CD14-positive monocyte (primary cell): ENCODE results near the gene TSPAN15. TPM values are rescaled to one million over a fixed set of nuclear protein-coding genes. Genes with fewer than 3 reads are reported as not detected.

Source experiments
- DNase-seq, 3 donors: peaks; one replicate each; pipeline ENCODE4 v3.0.0-alpha.2; 2011 to 2022
- H2AFZ ChIP-seq: 2 replicates; pipeline ENCODE4 v1.6.0; 2012; ENCODE audit warnings: mild to moderate bottlenecking, low read depth, low read length, inconsistent platforms; ENCODE audit not compliant: insufficient read depth, poor library complexity, severe bottlenecking
- H3K27ac ChIP-seq, 2 donors: 1 replicate in 1 of 2; 2 replicates in 1 of 2; pipeline ENCODE4 v1.5.1; 2012 to 2013; ENCODE audit warnings: low read length in 2 of 2, control low read depth in 1 of 2, inconsistent platforms in 1 of 2, low read depth in 1 of 2, mild to moderate bottlenecking in 1 of 2
- H3K27me3 ChIP-seq, 2 donors: one replicate each; pipeline versions ENCODE4 v1.6.0 to v1.6.1; 2011 to 2013; ENCODE audit warnings: low read length in 2 of 2; ENCODE audit not compliant: control insufficient read depth in 2 of 2, insufficient read depth in 2 of 2
- H3K36me3 ChIP-seq, 2 donors: replicated peaks in 1 of 2; 1 replicate in 1 of 2; 2 replicates in 1 of 2; pipeline versions ENCODE4 v1.5.1 to v1.6.1; 2012 to 2013; ENCODE audit warnings: low read length in 2 of 2, control low read depth in 1 of 2, inconsistent platforms in 1 of 2, mild to moderate bottlenecking in 1 of 2; ENCODE audit not compliant: insufficient read depth in 2 of 2, control insufficient read depth in 1 of 2
- H3K4me1 ChIP-seq, 2 donors: 1 replicate in 1 of 2; 2 replicates in 1 of 2; pipeline versions ENCODE4 v1.5.1 to v1.6.1; 2012 to 2013; ENCODE audit warnings: low read length in 2 of 2, control low read depth in 1 of 2, inconsistent platforms in 1 of 2, mild to moderate bottlenecking in 1 of 2, moderate library complexity in 1 of 2; ENCODE audit not compliant: insufficient read depth in 2 of 2, control insufficient read depth in 1 of 2
- H3K4me2 ChIP-seq: replicated peaks from 2 replicates; pipeline ENCODE3; 2012; ENCODE audit warnings: low read length, moderate library complexity, mild to moderate bottlenecking; ENCODE audit not compliant: poor library complexity, severe bottlenecking; ENCODE audit errors: extremely low read depth
- H3K4me3 ChIP-seq, 3 experiments: fragments of 200-600 bp in 1 of 3; sonication (generic) in 1 of 3; replicated peaks in 1 of 3; 1 replicate in 2 of 3; 2 replicates in 1 of 3; pipeline ENCODE4 v1.5.1; 2011 to 2013; ENCODE audit warnings: low read length in 3 of 3, mild to moderate bottlenecking in 3 of 3, control low read depth in 2 of 3, low read depth in 2 of 3, inconsistent platforms in 1 of 3, moderate library complexity in 1 of 3
- H3K79me2 ChIP-seq: 2 replicates; pipeline ENCODE4 v1.6.0; 2012; ENCODE audit warnings: mild to moderate bottlenecking, control low read depth, inconsistent platforms, low read length, moderate library complexity; ENCODE audit not compliant: insufficient read depth
- H3K9ac ChIP-seq: 2 replicates; pipeline ENCODE4 v1.6.0; 2017; ENCODE audit warnings: low read length, mild to moderate bottlenecking; ENCODE audit not compliant: insufficient read depth, poor library complexity, severe bottlenecking
- H3K9me3 ChIP-seq, 2 donors: replicated peaks in 1 of 2; 1 replicate in 1 of 2; 2 replicates in 1 of 2; pipeline versions ENCODE4 v1.5.1 to v1.6.1; 2012 to 2013; ENCODE audit warnings: low read length in 2 of 2, control low read depth in 1 of 2; ENCODE audit not compliant: control insufficient read depth in 1 of 2, insufficient read depth in 1 of 2
- H4K20me1 ChIP-seq: 2 replicates; pipeline ENCODE4 v1.6.0; 2012; ENCODE audit warnings: mild to moderate bottlenecking, low read length, control low read depth, moderate library complexity; ENCODE audit not compliant: insufficient read depth
- H3K27ac Mint-ChIP-seq, 7 donors: one replicate each; pipeline ENCODE4 v1.8.0; 2020; ENCODE audit warnings: mild to moderate bottlenecking in 7 of 7, mixed read lengths in 7 of 7, moderate library complexity in 6 of 7, inconsistent platforms in 2 of 7
- H3K27me3 Mint-ChIP-seq, 3 donors: one replicate each; pipeline ENCODE4 v1.8.0; 2021 to 2022; ENCODE audit warnings: low read depth in 3 of 3, mild to moderate bottlenecking in 3 of 3, mixed read lengths in 3 of 3, moderate library complexity in 3 of 3, inconsistent platforms in 1 of 3
- H3K36me3 Mint-ChIP-seq, 2 donors: one replicate each; pipeline ENCODE4 v1.8.0; 2020; ENCODE audit warnings: mixed read lengths in 2 of 2, inconsistent platforms in 1 of 2, mild to moderate bottlenecking in 1 of 2
- H3K4me1 Mint-ChIP-seq: one replicate; pipeline ENCODE4 v1.8.0; 2020; ENCODE audit warnings: mild to moderate bottlenecking, mixed read lengths
- H3K4me3 Mint-ChIP-seq, 2 donors: one replicate each; pipeline ENCODE4 v1.8.0; 2020; ENCODE audit warnings: mild to moderate bottlenecking in 2 of 2, mixed read lengths in 2 of 2, moderate library complexity in 1 of 2
- H3K9me3 Mint-ChIP-seq, 7 donors: one replicate each; pipeline ENCODE4 v1.8.0; 2020 to 2022; ENCODE audit warnings: mixed read lengths in 7 of 7, mild to moderate bottlenecking in 6 of 7, moderate library complexity in 6 of 7, inconsistent platforms in 2 of 7
- CTCF ChIP-seq: fragments of 200-600 bp; IDR thresholded peaks from one replicate; pipeline ENCODE4 v1.8.0; 2022; ENCODE audit warnings: antibody characterized with exemption, mild to moderate bottlenecking
- WGBS: methylation state at CpG from one replicate; pipeline ENCODE4 v1.1.5; 2013; ENCODE audit warnings: missing lambda C conversion rate; ENCODE audit not compliant: insufficient coverage; 5-methylcytosine and 5-hydroxymethylcytosine counted together
- intact Hi-C, 2 donors: fragments of 100-400 bp; cut with micrococcal nuclease; formaldehyde crosslinking; loops; one replicate each; pipeline versions ENCODE4 v1.15.0 to v1.15.1; 2023
- polyA plus RNA-seq, 3 donors: library from polyadenylated mRNA; depleted of rRNA in 1 of 3; unstranded in 2 of 3; stranded (reverse) in 1 of 3; fragments of 300-500 nt in 2 of 3; fragments of >200 nt in 1 of 3; fragmentation: Illumina TruSeq in 2 of 3; gene quantifications; 1 replicate in 2 of 3; 2 replicates in 1 of 3; pipeline ENCODE4 v1.2.3, GENCODE V29; 2012 to 2021

TSPAN15 gene
- polyA plus RNA-seq, 3 donors, result 0.22 to 0.39 TPM; not detected in 1

GRCh38 chr10:69434169-69434568, 17.1 kb upstream of the TSPAN15 start:
- Histone ChIP-seq H3K9me3 (peaks cover 0 to 3% of the 10 kb centered on the region in 2 donors), H3K27ac (no peak overlapping the region), H3K4me3 (no peak overlapping the region), H4K20me1 (no peaks in the 10 kb centered on the region), H2AFZ (no peak overlapping the region), H3K4me1 (peaks cover 10 to 12% of the 10 kb centered on the region in 2 donors), H3K27me3 (no peaks in the 10 kb centered on the region), H3K4me2 (no peak overlapping the region), H3K79me2 (no peaks in the 10 kb centered on the region), H3K9ac (no peak overlapping the region), H3K36me3 (no peaks in the 10 kb centered on the region)
- Mint-ChIP-seq H3K36me3 (no peaks in the 10 kb centered on the region), H3K9me3 (peaks cover 0 to 5% (median 3%) of the 10 kb centered on the region in 7 donors), H3K27ac (no peak overlapping the region), H3K4me3 (no peak overlapping the region), H3K27me3 (peaks cover 0 to 9% (median 6%) of the 10 kb centered on the region in 3 donors), H3K4me1 (peaks cover 11% of the 10 kb centered on the region)
- no peak for TF ChIP-seq CTCF
- intact Hi-C loops, result no loop called here
- no peak for DNase-seq
- WGBS, result no CpG with 5 or more reads among the region's 2 CpGs

- peaks cover 0 to 3% of the 10 kb centered on the region in 2 donors for H3K9me3 ChIP-seq
- no peaks in the 10 kb centered on the region for H3K36me3 ChIP-seq
- H3K27me3 ChIP-seq, result no peaks in the 10 kb centered on the region
- 99% methylated on average over 11 of the region's 11 CpGs for WGBS
- DNase-seq, result no peak
- H3K79me2 ChIP-seq, result no peaks in the 10 kb centered on the region
- no peak overlapping the region for H2AFZ ChIP-seq
- H3K4me1 ChIP-seq, result peaks cover 18 to 20% of the 10 kb centered on the region in 2 donors
- H3K36me3 Mint-ChIP-seq, result no peaks in the 10 kb centered on the region
- H3K27me3 Mint-ChIP-seq, result peaks cover 0 to 9% (median 6%) of the 10 kb centered on the region in 3 donors
- no peak overlapping the region for H3K27ac ChIP-seq
- H3K4me2 ChIP-seq, result no peak overlapping the region
- H3K9ac ChIP-seq, result no peak overlapping the region
- peaks cover 19% of the 10 kb centered on the region for H3K4me1 Mint-ChIP-seq
- no peak overlapping the region for H3K4me3 Mint-ChIP-seq
- H3K4me3 ChIP-seq, result no peak overlapping the region
- intact Hi-C loops, result no loop called here
- H3K9me3 Mint-ChIP-seq, result peaks cover 0 to 5% (median 3%) of the 10 kb centered on the region in 7 donors
- peak overlapping the region in 1 of 7 donors; percentile 20 for H3K27ac Mint-ChIP-seq
- TF ChIP-seq CTCF, result no peak
- H4K20me1 ChIP-seq, result no peaks in the 10 kb centered on the region
These were observed 16.3 kb upstream of the TSPAN15 start for GRCh38 chr10:69434926-69435325.
